HG03135 (cell line): ENCODE results near the gene ZNF93.
"Not testable (repeated sequence)": the region's sequence is repeated elsewhere in the genome, so short reads cannot be mapped to it uniquely, and the experiment has no call there.

ENCODE experiments used
- ATAC-seq: cut with Tn5 transposase; IDR thresholded peaks from one replicate; pipeline ENCODE4 v1.9.1; 2021; ENCODE audit warnings: mild to moderate bottlenecking, moderate library complexity; ENCODE audit not compliant: unreplicated experiment

Gene ZNF93

GRCh38 chr19:19937403-19937802 lies 36.7 kb downstream of the ZNF93 start:
- no peak for ATAC-seq

- ATAC-seq = no peak
These were observed 37.7 kb downstream of the ZNF93 start for GRCh38 chr19:19938449-19938848.

- no peak for ATAC-seq
These were observed 43.3 kb downstream of the ZNF93 start for GRCh38 chr19:19943848-19944582.

- no peak for ATAC-seq
These were observed 43.8 kb downstream of the ZNF93 start for GRCh38 chr19:19944583-19944880.

- ATAC-seq = no peak
These were observed 45.5 kb downstream of the ZNF93 start for GRCh38 chr19:19946226-19946625.

- no peak for ATAC-seq
These were observed 48.1 kb downstream of the ZNF93 start for GRCh38 chr19:19948800-19949199.

- ATAC-seq = no peak
These were observed 54.5 kb downstream of the ZNF93 start for GRCh38 chr19:19955208-19955607.

GRCh38 chr19:19956434-19957075 lies 55.8 kb downstream of the ZNF93 start:
- ATAC-seq = no peak

- ATAC-seq = not testable (repeated sequence)
These were observed 57.0 kb downstream of the ZNF93 start for GRCh38 chr19:19957766-19958165.

- not testable (repeated sequence) for ATAC-seq
These were observed 58.5 kb downstream of the ZNF93 start for GRCh38 chr19:19959151-19959799.

GRCh38 chr19:19964416-19964815 lies 63.7 kb downstream of the ZNF93 start:
- ATAC-seq = no peak

- ATAC-seq = not testable (repeated sequence)
These were observed 65.4 kb downstream of the ZNF93 start for GRCh38 chr19:19966126-19966525.

- no peak for ATAC-seq
These were observed 66.1 kb downstream of the ZNF93 start for GRCh38 chr19:19966862-19967261.
